Hindlimb muscle (tissue), 1 donor: ENCODE data around the gene HTR7. TPM values are rescaled to one million over a fixed set of nuclear protein-coding genes. Genes with fewer than 3 reads are reported as not detected.

Experiments
- DNase-seq: peaks from one replicate; pipeline ENCODE4 v3.0.0-alpha.2; 2013
- polyA plus RNA-seq: library from polyadenylated mRNA; unstranded; fragments of 120-200 nt; gene quantifications from one replicate; pipeline ENCODE4 v1.2.1, GENCODE V29; 2013; ENCODE audit not compliant: insufficient read length

The HTR7 gene
- polyA plus RNA-seq, 1 donor, result 0.36 TPM

- DNase-seq, result no peak
Measured at GRCh38 chr10:90732581-90732980, 125.3 kb downstream of the HTR7 start.

DNA sequence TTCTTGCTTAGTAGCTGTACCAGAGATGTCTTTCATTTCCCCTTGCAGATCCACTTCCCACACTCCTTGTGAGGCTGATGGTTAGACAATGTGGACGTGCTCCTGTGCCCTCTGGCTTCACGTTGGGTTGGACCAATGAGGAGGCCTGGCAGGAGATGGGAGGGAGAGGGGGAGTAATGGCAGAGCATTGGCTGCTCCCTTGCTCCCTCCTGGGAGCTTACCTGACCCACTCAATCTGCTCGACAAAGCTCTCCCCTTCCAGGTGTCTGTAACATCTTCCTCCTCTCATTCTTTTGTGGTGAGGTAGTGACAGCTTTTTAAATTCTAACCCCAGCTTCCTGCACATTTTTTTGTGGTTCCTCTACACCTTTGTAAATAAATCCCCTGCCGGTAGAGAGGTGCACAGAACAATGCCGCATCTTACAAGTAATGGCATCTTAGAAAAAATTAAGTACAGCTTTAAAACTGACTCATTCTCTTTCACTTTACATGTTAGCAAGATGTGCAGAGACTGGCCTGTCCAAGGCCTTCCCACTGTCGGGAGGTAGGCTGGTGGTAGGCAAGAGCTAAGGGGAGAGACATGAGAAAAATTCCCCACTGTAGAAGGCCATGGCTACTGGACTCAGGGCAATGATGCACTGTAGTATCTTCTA lies 134.3 kb downstream of the HTR7 start:
- no peak for DNase-seq

- DNase-seq, result no peak
Measured at GRCh38 chr10:90722832-90723231, 135.0 kb downstream of the HTR7 start.

- DNase-seq, result no peak
Measured at GRCh38 chr10:90718182-90718581, 139.7 kb downstream of the HTR7 start.

DNA sequence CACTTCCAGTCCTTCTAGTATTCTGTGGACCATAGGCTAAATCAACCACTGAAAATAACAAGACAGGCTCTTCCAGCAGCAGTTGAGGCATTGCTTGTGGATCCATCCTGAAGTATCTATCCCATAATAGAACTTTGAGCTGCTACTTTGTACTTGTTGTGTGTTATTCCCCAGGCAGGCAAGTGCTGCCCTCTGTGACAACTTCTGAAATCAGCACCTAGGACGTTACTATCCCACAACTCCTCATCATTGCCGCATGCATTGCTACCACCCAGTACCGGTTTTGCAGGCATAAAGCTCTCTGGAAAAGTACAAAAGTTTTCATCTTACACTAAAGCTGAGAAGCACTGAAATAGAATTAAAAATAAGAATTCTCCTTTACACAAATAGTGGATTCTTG lies 145.3 kb downstream of the HTR7 start:
- DNase-seq, result no peak

DNA sequence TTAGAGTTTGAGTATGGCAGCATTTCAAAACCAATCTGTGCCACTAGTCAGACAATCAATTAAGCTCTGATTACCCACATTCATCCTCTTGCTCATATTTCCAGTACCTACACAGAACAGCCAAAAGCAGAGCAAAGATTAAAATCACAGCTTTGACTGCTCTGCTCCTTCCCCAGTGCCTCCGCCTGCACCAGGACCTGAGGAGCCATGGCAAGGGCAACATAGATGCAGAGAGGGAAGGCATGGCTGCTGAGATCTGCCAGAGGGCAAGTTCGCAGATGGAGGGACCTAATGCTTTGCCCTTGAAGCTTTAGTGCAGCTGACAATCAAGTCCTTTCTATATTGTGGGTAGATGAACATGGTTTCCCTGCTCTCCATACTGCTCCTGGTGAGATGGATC lies 148.1 kb downstream of the HTR7 start:
- DNase-seq, result no peak

GRCh38 chr10:90707657-90708056 lies 150.2 kb downstream of the HTR7 start:
- DNase-seq, result no peak

GRCh38 chr10:90701428-90701827 lies 156.4 kb downstream of the HTR7 start:
- no peak for DNase-seq

- no peak for DNase-seq
Measured at GRCh38 chr10:90695915-90696676, 161.7 kb downstream of the HTR7 start.

Other genes starting within 250 kb of the HTR7 start
- gene RPP30, start 13.9 kb upstream of the HTR7 start, polyA plus RNA-seq, result 34.5 TPM
- gene ANKRD1, start 63.0 kb upstream of the HTR7 start, polyA plus RNA-seq, result 45.2 TPM